RWPE2 (cell line): Measurements from ENCODE around the gene WNT11.

Experiments used
- ATAC-seq: fragments of 200-7000 bp; cut with Tn5 transposase; 3 replicates; pipeline ENCODE4 v1.9.1; 2021; ENCODE audit warnings: low read depth
- DNase-seq: peaks from one replicate; pipeline ENCODE4 v3.0.0-alpha.2; 2020; ENCODE audit warnings: low spot score
- H3K27ac ChIP-seq: fragments of 450-650 bp; 2 replicates; pipeline ENCODE4 v1.5.1; 2017; ENCODE audit warnings: mild to moderate bottlenecking; ENCODE audit not compliant: poor library complexity, severe bottlenecking
- H3K27me3 ChIP-seq: fragments of 250-450 bp; sonication (Bioruptor Pico); 2 replicates; pipeline ENCODE4 v1.5.1; 2021; ENCODE audit warnings: mild to moderate bottlenecking, moderate library complexity; ENCODE audit not compliant: insufficient read depth, poor library complexity, severe bottlenecking
- H3K36me3 ChIP-seq: fragments of 250-450 bp; sonication (Bioruptor Pico); 2 replicates; pipeline ENCODE4 v1.5.1; 2020; ENCODE audit warnings: low read depth, mild to moderate bottlenecking, moderate library complexity
- H3K4me1 ChIP-seq: fragments of 250-450 bp; sonication (Bioruptor Pico); 2 replicates; pipeline ENCODE4 v1.5.1; 2021; ENCODE audit warnings: mild to moderate bottlenecking, moderate library complexity; ENCODE audit not compliant: insufficient read depth, poor library complexity, severe bottlenecking
- H3K4me3 ChIP-seq: fragments of 250-450 bp; sonication (Bioruptor Pico); 2 replicates; pipeline ENCODE4 v1.5.1; 2021; ENCODE audit warnings: mild to moderate bottlenecking, moderate library complexity; ENCODE audit not compliant: severe bottlenecking
- H3K9me3 ChIP-seq: fragments of 250-450 bp; sonication (Bioruptor Pico); 2 replicates; pipeline ENCODE4 v1.5.1; 2021; ENCODE audit warnings: mild to moderate bottlenecking, moderate library complexity; ENCODE audit not compliant: severe bottlenecking
- TF ChIP-seq, protein P1 (sequence below): fragments of 450-650 bp; IDR thresholded peaks from one replicate; pipeline ENCODE4 v1.5.1; 2017; ENCODE audit warnings: mild to moderate bottlenecking, moderate library complexity; ENCODE audit not compliant: poor library complexity, severe bottlenecking

The WNT11 gene

DNA sequence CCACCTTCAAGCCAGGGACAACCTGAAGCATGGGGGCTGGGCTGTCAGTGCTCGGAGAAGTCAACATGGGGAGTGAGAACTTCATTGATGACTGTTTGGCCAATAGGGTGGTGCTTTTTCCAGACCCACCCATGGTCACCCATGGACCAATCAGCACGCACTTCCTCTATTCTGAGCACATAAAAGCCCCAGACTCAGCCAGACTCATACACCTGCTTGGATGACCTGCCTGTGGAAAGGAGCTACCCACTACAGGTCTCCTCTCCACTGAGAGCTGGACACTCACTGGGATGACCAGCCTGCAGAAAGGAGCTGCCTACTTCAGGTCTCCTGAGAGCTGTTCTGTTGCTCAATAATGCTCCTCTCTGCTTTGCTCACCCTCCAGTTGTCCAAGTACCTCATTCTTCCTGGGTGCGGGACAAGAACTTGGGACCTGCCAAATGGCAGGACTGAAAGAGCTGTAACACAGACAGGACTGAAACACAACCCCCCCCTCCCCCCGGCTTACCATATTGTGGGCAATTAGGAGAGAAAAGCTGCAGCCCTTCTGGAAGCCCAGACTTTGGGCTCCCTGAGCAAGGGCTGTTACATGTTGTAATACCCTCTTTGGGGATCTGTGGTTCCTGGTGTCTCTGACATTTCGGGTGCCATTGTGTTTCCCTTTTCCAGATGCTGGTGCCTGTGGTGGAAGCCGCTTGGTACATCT lies 44.4 kb upstream of the WNT11 start:
- Histone ChIP-seq H3K27ac (no peak overlapping the region), H3K9me3 (no peaks in the 10 kb centered on the region), H3K4me3 (no peak overlapping the region), H3K4me1 (no peaks in the 10 kb centered on the region), H3K36me3 (no peaks in the 10 kb centered on the region), H3K27me3 (no peaks in the 10 kb centered on the region)
- DNase-seq = no peak
- TF ChIP-seq, protein P1, sequence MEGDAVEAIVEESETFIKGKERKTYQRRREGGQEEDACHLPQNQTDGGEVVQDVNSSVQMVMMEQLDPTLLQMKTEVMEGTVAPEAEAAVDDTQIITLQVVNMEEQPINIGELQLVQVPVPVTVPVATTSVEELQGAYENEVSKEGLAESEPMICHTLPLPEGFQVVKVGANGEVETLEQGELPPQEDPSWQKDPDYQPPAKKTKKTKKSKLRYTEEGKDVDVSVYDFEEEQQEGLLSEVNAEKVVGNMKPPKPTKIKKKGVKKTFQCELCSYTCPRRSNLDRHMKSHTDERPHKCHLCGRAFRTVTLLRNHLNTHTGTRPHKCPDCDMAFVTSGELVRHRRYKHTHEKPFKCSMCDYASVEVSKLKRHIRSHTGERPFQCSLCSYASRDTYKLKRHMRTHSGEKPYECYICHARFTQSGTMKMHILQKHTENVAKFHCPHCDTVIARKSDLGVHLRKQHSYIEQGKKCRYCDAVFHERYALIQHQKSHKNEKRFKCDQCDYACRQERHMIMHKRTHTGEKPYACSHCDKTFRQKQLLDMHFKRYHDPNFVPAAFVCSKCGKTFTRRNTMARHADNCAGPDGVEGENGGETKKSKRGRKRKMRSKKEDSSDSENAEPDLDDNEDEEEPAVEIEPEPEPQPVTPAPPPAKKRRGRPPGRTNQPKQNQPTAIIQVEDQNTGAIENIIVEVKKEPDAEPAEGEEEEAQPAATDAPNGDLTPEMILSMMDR = no peak
- ATAC-seq = no peak

DNA sequence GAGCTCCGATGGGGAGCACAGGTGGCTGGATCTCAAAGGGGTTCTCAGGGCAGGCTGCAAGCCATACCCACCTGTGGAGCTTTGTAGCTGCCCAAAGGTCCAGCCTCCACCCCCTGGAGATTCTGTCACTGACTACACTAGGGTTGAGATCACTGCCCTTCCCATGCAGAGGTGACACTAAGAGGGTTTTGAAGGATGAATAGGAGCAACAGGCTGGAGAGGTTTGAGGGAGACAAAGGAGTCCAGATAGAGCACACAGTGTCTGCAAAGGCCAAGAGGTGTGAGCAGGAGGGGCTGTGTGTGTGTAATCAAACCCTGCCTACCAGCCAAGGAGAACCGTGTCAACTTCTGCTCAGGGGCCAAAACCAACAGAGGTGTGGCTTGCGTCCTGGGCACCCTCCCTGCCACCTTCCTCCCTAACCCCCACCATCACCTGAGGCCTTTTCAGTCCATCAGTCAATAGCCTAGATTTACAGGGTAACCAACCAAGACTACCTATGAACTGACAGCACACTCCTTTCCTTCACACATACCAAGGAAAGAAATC lies 43.0 kb upstream of the WNT11 start:
- no peaks in the 10 kb centered on the region for H3K27me3 ChIP-seq
- no peaks in the 10 kb centered on the region for H3K36me3 ChIP-seq
- H3K27ac ChIP-seq = no peak overlapping the region
- no peaks in the 10 kb centered on the region for H3K9me3 ChIP-seq
- TF ChIP-seq, protein P1 = no peak
- DNase-seq = no peak
- no peak overlapping the region for H3K4me3 ChIP-seq
- no peaks in the 10 kb centered on the region for H3K4me1 ChIP-seq
- ATAC-seq = no peak

DNA sequence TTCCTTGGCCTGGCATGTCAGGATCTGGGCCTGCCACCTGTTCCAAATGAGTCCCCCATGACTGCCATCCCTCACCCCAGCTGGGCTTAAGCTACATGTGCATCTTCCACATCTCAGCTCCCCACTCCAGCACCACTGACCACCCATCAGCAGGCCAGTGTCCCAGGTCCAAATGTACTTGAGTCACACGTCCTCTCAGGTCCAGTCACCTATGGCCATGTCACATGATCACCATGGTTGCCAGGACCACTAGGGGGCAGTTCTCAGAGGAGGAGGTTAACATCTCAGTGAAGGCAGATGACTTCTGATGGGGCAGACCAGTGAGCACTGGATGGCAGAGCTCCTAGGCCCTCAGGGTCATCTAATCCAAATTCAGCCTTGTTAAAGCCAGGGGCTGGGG lies 41.9 kb upstream of the WNT11 start:
- H3K4me1 ChIP-seq = no peaks in the 10 kb centered on the region
- H3K9me3 ChIP-seq = no peaks in the 10 kb centered on the region
- ATAC-seq = no peak

DNA sequence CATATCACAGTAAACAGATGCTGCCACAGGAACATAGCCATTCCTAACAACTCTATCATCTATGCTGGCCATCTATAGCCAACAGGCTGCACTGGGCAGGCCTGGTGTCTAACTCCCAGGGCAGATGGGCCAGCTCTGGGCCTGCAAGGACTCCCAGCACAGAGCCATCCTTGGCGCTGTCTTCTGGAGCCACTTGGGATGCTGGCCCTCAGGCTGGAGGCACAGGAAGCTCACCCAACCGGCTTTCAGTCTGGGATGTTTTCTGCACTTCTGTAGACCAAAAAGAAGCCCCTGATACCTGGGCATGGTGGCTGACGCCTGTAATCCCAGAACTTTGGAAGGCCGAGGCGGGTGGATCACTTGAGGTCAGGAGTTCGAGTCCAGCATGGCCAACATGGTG lies 40.8 kb upstream of the WNT11 start:
- TF ChIP-seq, protein P1 = no peak
- no peak overlapping the region for H3K27ac ChIP-seq
- H3K4me1 ChIP-seq = no peaks in the 10 kb centered on the region
- H3K4me3 ChIP-seq = no peak overlapping the region
- DNase-seq (no peak), ATAC-seq (no peak)
- H3K27me3 ChIP-seq = no peaks in the 10 kb centered on the region
- no peaks in the 10 kb centered on the region for H3K36me3 ChIP-seq
- H3K9me3 ChIP-seq = no peaks in the 10 kb centered on the region

More for the DNA sequence above, 41.9 kb upstream of the WNT11 start:
- no peaks in the 10 kb centered on the region for H3K36me3 ChIP-seq
- H3K4me3 ChIP-seq = no peak overlapping the region
- DNase-seq = no peak
- TF ChIP-seq, protein P1 = no peak
- no peaks in the 10 kb centered on the region for H3K27me3 ChIP-seq
- H3K27ac ChIP-seq = no peak overlapping the region
